GM19438 (cell line): ENCODE measurements around the gene ZNF792.
"Not testable (repeated sequence)": the region's sequence is repeated elsewhere in the genome, so short reads cannot be mapped to it uniquely, and the experiment has no call there.

Experiments
- ATAC-seq: cut with Tn5 transposase; IDR thresholded peaks from one replicate; pipeline ENCODE4 v1.9.1; 2021; ENCODE audit warnings: low read depth; ENCODE audit not compliant: unreplicated experiment

ZNF792 gene

GRCh38 chr19:34932494-34932893 lies 31.5 kb downstream of the ZNF792 start:
- ATAC-seq, result no peak

GRCh38 chr19:34926685-34927375 lies 37.2 kb downstream of the ZNF792 start, which contains the start of gene ZNF30:
Gene ZNF30, plus strand, starts transcription at chr19:34926903. Its CDS starts 3,045 bp downstream, at chr19:34929948.
- ATAC-seq, result peak; percentile 97

- no peak for ATAC-seq
Observed at GRCh38 chr19:34926361-34926684, 37.7 kb downstream of the ZNF792 start.

- ATAC-seq, result no peak
Observed at GRCh38 chr19:34925278-34925855, 38.7 kb downstream of the ZNF792 start.

GRCh38 chr19:34920090-34920786 lies 43.8 kb downstream of the ZNF792 start:
- ATAC-seq, result not testable (repeated sequence)

- ATAC-seq, result no peak
Observed at GRCh38 chr19:34918190-34918589, 45.8 kb downstream of the ZNF792 start.

GRCh38 chr19:34917144-34917543 lies 46.9 kb downstream of the ZNF792 start:
- not testable (repeated sequence) for ATAC-seq

- ATAC-seq, result no peak
Observed at GRCh38 chr19:34910770-34911169, 53.3 kb downstream of the ZNF792 start.
